GM21723 (cell line): Measurements from ENCODE around the gene KDM4C.

Experiments used
- ATAC-seq: cut with Tn5 transposase; IDR thresholded peaks from one replicate; pipeline ENCODE4 v1.9.1; 2021; ENCODE audit warnings: mild to moderate bottlenecking, moderate library complexity; ENCODE audit not compliant: unreplicated experiment

Gene KDM4C

GRCh38 chr9:7186175-7186574 lies 428.4 kb downstream of the KDM4C start:
- no peak for ATAC-seq

GRCh38 chr9:7192266-7192665 lies 434.5 kb downstream of the KDM4C start:
- ATAC-seq = no peak

DNA sequence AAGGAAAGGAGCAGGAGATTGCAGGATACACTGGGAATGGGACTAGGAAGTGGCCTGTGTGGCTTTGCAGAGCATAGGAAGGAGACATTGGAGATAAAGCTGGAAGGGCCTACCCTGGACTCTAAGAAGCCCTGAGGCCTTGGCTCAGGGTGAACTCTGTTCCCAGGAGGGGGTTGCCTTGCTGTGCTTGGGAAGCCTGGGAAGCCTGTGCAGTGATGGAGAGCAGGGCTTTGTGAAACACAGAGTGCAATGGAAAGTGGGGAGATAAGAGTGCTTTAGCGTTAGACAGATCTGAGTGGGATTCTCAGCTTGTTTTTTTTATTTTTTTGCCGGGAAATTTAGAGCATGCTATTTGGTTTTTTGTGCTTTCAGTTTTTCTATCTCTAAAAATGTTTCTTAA lies 437.8 kb downstream of the KDM4C start:
- ATAC-seq = no peak

DNA sequence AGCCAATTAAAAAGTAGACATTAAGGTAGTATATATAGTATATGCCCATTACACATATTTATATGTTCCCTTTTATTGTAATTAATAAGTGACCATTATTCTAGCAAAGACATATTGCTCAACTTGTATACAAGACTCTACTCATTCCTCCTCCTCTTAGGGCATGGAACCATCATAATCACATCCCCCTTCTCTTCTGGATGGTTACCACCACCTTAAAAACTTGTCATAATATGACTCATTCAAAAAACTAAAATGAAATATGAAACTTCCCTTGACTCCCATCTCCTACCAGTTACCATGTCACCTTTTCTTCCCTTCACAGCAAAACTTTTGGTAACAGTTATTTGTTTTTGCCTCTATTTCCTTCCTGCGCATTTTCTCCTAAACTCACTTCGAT lies 438.7 kb downstream of the KDM4C start:
- ATAC-seq = no peak

GRCh38 chr9:7201196-7201595 lies 443.4 kb downstream of the KDM4C start:
- ATAC-seq = no peak

- ATAC-seq = no peak
These were observed 448.0 kb downstream of the KDM4C start for GRCh38 chr9:7205806-7206205.

- ATAC-seq = no peak
These were observed 448.5 kb downstream of the KDM4C start for GRCh38 chr9:7206221-7206758.

DNA sequence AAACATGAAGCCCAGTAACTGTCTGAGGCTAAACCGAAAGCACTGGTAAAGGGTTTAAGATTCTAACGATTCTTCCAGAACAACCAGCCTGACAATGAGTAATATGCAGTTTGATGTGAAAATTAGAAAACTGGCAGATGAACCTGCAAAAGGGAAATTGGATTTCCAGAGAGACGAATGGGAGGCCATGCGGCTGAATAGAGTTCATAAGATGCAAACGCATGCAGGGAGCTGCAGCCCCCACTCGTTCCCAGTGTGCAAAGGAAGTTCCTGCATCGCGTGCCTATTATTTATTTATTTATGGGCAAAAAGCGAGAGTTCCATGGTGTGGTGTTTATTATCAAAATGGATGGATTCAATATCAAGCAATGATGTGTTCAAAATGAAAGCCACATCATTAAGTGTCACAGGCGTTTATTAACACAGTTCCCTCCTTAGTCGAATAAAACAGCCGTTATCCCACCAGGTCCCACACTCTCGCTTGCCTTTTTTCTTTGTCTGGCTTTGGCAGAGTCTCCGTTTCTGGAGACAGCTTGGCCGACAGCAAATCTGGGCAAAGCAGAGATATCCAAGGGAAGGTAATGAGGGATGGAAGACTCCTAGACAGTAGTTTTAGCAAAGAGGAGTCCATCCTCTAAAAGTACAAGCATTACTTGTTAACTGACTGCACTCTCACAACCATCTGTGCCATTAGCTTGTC lies 451.4 kb downstream of the KDM4C start:
- no peak for ATAC-seq

- no peak for ATAC-seq
These were observed 452.2 kb downstream of the KDM4C start for GRCh38 chr9:7209990-7210389.

DNA sequence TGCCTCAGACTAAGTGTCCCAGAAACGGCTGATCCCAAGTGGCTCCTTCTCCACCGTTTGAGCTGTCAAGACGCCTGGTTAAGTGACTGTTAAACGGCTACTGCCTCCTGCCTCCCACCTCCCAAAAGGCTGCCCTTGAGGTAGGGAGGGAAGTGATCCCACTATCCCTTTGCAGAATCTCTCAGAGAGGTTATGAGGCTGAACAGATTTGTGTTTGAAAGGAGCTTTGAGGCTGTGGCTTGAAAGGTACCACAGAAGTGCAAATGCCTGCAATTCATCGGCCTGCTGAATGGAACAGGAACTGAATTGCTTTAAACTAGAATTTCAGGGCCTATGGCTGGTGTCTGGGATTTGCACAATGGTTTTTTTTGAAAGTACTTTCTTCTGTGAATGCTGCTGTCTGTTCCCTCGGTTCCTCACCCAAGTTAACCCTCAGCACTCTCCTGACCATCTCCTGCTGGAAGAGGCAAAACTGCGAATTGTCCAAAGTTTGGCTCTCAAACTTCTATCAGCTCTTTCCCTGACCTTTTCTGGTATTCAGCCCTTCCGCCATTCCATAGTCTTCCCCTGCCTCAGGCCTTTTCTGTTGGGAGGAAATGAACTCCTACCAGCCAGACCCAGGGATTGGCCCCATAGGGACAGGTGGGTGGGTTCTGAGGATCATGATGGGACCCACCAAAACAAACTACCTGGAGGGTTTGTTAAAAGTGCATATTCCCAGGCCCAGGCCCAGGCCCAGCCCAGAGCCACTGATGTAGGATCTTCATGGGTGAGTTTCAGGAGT lies 453.3 kb downstream of the KDM4C start:
- no peak for ATAC-seq

GRCh38 chr9:7211657-7212056 lies 453.9 kb downstream of the KDM4C start:
- ATAC-seq = no peak

- no peak for ATAC-seq
These were observed 454.3 kb downstream of the KDM4C start for GRCh38 chr9:7212101-7212500.

GRCh38 chr9:7216004-7216841 lies 458.4 kb downstream of the KDM4C start:
- no peak for ATAC-seq

GRCh38 chr9:7223981-7224380 lies 466.2 kb downstream of the KDM4C start:
- no peak for ATAC-seq
